ENCODE results near the gene DVL1. TPM values are rescaled to one million over a fixed set of nuclear protein-coding genes. Genes with fewer than 3 reads are reported as not detected.

The DVL1 gene
- total and polyA plus RNA-seq, 2 of the 13 experiments (the other 11 are each of a cell fraction or from before 2014, with no cell fraction given): 30.8 to 60.4 TPM

DNA sequence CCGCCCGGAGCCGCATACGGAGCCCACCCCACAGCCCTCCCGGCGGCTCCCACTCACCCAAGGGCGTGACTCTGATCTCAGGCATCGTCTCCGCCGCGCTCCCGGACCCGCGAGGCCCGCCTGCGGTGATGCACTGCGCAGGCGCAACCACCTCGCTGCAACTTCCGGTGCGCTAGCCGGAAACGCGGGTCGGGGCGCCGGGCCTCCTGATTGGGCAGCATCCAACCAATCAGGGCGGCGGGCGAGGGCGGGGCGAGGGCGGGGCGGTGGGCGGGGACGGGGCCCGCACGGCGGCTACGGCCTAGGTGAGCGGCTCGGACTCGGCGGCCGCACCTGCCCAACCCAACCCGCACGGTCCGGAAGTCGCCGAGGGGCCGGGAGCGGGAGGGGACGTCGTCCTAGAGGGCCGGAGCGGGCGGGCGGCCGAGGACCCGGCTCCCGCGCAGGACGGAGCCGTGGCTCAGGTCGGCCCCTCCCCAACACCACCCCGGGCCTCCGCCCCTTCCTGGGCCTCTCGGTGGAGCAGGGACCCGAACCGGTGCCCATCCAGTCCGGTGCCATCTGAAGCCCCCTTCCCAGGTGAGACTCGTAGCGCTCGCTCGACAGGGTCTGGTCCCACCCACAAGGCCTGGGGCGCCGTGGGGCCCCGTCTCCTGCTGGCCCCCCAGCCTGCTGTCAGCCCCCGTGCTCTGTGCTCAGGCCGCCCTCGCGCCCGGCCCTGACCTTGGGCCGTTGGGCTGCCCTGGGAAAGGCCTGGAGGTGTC lies 24.5 kb downstream of the DVL1 start, which contains the start of the genes CPTP and INTS11 (continued):
- TF ChIP-seq ZNF777 (CRISPR knock-in tag; IDR thresholded peaks at IDR 0.05): peak; percentile 40; the same call in 1 of the 2 replicates
- peak; percentile 33; the same call in 1 of the 2 replicates for TF ChIP-seq MYC (CRISPR knock-in tag; IDR thresholded peaks at IDR 0.05; ENCODE audit: borderline replicate concordance)
- peak; percentile 58 for TF ChIP-seq RXRB (CRISPR knock-in tag; IDR thresholded peaks at IDR 0.05; ENCODE audit: borderline replicate concordance)
- TF ChIP-seq ZNF558 (CRISPR knock-in tag; IDR thresholded peaks at IDR 0.05; ENCODE audit: borderline replicate concordance): peak; percentile 76; the same call in 1 of the 2 replicates
- TF ChIP-seq TBL1XR1 (IDR thresholded peaks at IDR 0.05; ENCODE audit: borderline replicate concordance, low read length, partially characterized antibody): no peak
- TF ChIP-seq ZSCAN31 (CRISPR knock-in tag; IDR thresholded peaks at IDR 0.05; ENCODE audit: low read depth): peak; percentile 84
- TF ChIP-seq KLF16 (CRISPR knock-in tag; IDR thresholded peaks at IDR 0.05): peak in 1 of 2 experiments; percentile 12; a peak in 1 of 4 replicates
- TF ChIP-seq, protein P1, sequence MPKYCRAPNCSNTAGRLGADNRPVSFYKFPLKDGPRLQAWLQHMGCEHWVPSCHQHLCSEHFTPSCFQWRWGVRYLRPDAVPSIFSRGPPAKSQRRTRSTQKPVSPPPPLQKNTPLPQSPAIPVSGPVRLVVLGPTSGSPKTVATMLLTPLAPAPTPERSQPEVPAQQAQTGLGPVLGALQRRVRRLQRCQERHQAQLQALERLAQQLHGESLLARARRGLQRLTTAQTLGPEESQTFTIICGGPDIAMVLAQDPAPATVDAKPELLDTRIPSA (CRISPR knock-in tag; IDR thresholded peaks at IDR 0.05; ENCODE audit: borderline replicate concordance): peak; percentile 89; the same call in 1 of the 2 replicates
- peak; percentile 60; the same call in 1 of the 2 replicates for TF ChIP-seq KMT2A (CRISPR knock-in tag; IDR thresholded peaks at IDR 0.05)
- no peak for TF ChIP-seq GRHL1 (CRISPR knock-in tag; conservative IDR thresholded peaks at IDR 0.05)
- no peak for TF ChIP-seq LCORL (IDR thresholded peaks at IDR 0.05)
- peak; percentile 82 for TF ChIP-seq LCORL (CRISPR knock-in tag; IDR thresholded peaks at IDR 0.05)
- TF ChIP-seq ZNF317 (CRISPR knock-in tag; IDR thresholded peaks at IDR 0.05): peak; percentile 63
- 0 out of 2 replicates have a peak, but pooled peaks have one; percentile 20 for TF ChIP-seq PCBP1 (IDR thresholded peaks at IDR 0.05; ENCODE audit: borderline replicate concordance, low read depth, low read length)
- TF ChIP-seq ZNF564 (CRISPR knock-in tag; IDR thresholded peaks at IDR 0.05): peak; percentile 89; the same call in 1 of the 2 replicates
- no peak for TF ChIP-seq ZFP36 (IDR thresholded peaks at IDR 0.05; ENCODE audit: borderline replicate concordance, low read depth, low read length, partially characterized antibody)
- no peak for TF ChIP-seq ARID2 (CRISPR knock-in tag; IDR thresholded peaks at IDR 0.05; ENCODE audit: borderline replicate concordance)
- TF ChIP-seq ZBED4 (CRISPR knock-in tag; IDR thresholded peaks at IDR 0.05; ENCODE audit: borderline replicate concordance): peak; percentile 15; the same call in 1 of the 2 replicates
- TF ChIP-seq, protein P2, sequence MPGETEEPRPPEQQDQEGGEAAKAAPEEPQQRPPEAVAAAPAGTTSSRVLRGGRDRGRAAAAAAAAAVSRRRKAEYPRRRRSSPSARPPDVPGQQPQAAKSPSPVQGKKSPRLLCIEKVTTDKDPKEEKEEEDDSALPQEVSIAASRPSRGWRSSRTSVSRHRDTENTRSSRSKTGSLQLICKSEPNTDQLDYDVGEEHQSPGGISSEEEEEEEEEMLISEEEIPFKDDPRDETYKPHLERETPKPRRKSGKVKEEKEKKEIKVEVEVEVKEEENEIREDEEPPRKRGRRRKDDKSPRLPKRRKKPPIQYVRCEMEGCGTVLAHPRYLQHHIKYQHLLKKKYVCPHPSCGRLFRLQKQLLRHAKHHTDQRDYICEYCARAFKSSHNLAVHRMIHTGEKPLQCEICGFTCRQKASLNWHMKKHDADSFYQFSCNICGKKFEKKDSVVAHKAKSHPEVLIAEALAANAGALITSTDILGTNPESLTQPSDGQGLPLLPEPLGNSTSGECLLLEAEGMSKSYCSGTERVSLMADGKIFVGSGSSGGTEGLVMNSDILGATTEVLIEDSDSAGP (CRISPR knock-in tag; IDR thresholded peaks at IDR 0.05; ENCODE audit: borderline replicate concordance): peak; percentile 41; the same call in 1 of the 2 replicates
- TF ChIP-seq TAF15 (IDR thresholded peaks at IDR 0.05; ENCODE audit: low read depth, low read length, poor library complexity, severe bottlenecking): no peak
- TF ChIP-seq PHF20 (CRISPR knock-in tag; IDR thresholded peaks at IDR 0.05): peak; percentile 50; the same call in 1 of the 2 replicates

Measured in HepG2 (cell line).